PFSK-1 (cell line): ENCODE measurements around the gene ARSI.

Source experiments
- FOXP2 ChIP-seq: optimal IDR thresholded peaks from 2 replicates; pipeline ENCODE3; 2011; ENCODE audit warnings: borderline replicate concordance, control low read depth, inconsistent platforms; ENCODE audit not compliant: insufficient read depth; ENCODE audit errors: extremely low read length, extremely low read depth
- POLR2AphosphoS5 ChIP-seq: IDR thresholded peaks from 2 replicates; pipeline ENCODE4 v1.6.1; 2012; ENCODE audit warnings: low read depth, mild to moderate bottlenecking, control low read depth, low read length, moderate library complexity
- SIN3A ChIP-seq: IDR thresholded peaks from 2 replicates; pipeline ENCODE4 v1.6.1; 2012; ENCODE audit warnings: mild to moderate bottlenecking, low read length, moderate library complexity, borderline replicate concordance; ENCODE audit not compliant: insufficient read depth
- TAF1 ChIP-seq: IDR thresholded peaks from 2 replicates; pipeline ENCODE4 v1.6.1; 2012; ENCODE audit warnings: low read length, control low read depth, borderline replicate concordance; ENCODE audit not compliant: insufficient read depth
- TF ChIP-seq, protein P1 (sequence below), 2 experiments: IDR thresholded peaks; 2 replicates each; pipeline versions ENCODE4 v1.6.1 to v1.8.0; 2011 to 2012; ENCODE audit warnings: low read depth in 2 of 2, low read length in 2 of 2, control low read depth in 1 of 2, inconsistent platforms in 1 of 2, mild to moderate bottlenecking in 1 of 2, moderate library complexity in 1 of 2; ENCODE audit not compliant: insufficient read depth in 1 of 2

The ARSI gene

DNA sequence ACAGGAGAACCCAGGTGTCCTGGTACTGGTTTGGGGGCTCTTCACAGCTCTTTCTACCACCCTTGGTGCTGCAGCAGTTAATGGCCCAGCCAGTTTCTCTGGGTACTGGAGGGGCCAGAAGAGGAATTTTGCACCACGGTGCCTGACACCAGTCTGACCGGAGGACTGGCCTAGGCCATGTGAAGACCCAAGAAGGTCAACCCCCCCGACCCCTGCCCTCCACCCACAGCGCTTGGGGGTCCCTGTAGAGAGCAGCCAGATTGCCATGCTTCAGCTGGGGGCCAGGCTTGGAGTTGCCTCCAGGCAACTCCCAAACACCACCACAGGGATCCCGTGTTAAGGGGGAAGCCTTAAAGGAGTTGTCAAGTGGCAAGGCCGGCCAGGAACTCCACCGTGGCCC lies 6.2 kb downstream of the ARSI start:
- TF ChIP-seq FOXP2, result no peak
- TF ChIP-seq, protein P1, sequence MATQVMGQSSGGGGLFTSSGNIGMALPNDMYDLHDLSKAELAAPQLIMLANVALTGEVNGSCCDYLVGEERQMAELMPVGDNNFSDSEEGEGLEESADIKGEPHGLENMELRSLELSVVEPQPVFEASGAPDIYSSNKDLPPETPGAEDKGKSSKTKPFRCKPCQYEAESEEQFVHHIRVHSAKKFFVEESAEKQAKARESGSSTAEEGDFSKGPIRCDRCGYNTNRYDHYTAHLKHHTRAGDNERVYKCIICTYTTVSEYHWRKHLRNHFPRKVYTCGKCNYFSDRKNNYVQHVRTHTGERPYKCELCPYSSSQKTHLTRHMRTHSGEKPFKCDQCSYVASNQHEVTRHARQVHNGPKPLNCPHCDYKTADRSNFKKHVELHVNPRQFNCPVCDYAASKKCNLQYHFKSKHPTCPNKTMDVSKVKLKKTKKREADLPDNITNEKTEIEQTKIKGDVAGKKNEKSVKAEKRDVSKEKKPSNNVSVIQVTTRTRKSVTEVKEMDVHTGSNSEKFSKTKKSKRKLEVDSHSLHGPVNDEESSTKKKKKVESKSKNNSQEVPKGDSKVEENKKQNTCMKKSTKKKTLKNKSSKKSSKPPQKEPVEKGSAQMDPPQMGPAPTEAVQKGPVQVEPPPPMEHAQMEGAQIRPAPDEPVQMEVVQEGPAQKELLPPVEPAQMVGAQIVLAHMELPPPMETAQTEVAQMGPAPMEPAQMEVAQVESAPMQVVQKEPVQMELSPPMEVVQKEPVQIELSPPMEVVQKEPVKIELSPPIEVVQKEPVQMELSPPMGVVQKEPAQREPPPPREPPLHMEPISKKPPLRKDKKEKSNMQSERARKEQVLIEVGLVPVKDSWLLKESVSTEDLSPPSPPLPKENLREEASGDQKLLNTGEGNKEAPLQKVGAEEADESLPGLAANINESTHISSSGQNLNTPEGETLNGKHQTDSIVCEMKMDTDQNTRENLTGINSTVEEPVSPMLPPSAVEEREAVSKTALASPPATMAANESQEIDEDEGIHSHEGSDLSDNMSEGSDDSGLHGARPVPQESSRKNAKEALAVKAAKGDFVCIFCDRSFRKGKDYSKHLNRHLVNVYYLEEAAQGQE (IDR thresholded peaks at IDR 0.05; ENCODE audit: insufficient read depth in 1 of 2, low read depth in 2 of 2, low read length in 2 of 2), result no peak
- no peak for TF ChIP-seq POLR2AphosphoS5
- no peak for TF ChIP-seq SIN3A
- TF ChIP-seq TAF1, result no peak

DNA sequence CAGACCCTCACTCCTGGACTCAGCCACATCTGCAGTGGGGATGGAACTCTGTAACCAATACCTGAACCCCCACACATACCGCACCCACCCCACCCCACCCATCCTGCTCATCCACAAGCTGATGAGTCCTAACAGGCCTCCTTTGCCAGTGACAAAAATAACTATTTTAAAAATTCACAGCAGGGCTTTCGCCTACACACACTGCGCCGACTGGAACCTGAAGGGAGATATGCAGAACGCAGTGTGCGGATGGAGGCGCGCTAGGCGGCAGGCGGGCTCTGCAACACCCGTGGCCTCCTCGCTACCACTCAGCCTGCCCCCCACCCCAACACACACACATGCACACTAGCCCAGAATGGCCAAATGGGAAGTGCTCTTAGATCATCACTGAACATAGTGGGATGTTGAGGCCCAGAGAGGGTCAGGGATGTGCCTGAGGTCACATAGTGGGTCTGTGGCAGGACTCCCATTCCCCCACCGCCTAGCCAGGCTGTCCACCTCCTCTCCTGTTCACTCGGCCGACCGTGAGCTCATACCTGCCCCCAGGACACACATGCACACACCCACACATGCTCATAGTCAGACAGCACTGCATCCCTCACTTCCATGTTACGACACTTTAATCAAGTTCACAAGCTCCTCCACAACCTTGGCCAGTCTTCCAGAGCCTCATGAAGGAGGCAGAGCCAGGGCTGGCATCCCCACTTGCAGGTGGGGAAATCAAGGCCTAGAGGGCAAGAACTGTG lies 6.8 kb downstream of the ARSI start:
- TF ChIP-seq, protein P1 (IDR thresholded peaks at IDR 0.05; ENCODE audit: insufficient read depth in 1 of 2, low read depth in 2 of 2, low read length in 2 of 2), result no peak
- TF ChIP-seq POLR2AphosphoS5 (no peak), TAF1 (no peak), SIN3A (no peak), FOXP2 (no peak)

DNA sequence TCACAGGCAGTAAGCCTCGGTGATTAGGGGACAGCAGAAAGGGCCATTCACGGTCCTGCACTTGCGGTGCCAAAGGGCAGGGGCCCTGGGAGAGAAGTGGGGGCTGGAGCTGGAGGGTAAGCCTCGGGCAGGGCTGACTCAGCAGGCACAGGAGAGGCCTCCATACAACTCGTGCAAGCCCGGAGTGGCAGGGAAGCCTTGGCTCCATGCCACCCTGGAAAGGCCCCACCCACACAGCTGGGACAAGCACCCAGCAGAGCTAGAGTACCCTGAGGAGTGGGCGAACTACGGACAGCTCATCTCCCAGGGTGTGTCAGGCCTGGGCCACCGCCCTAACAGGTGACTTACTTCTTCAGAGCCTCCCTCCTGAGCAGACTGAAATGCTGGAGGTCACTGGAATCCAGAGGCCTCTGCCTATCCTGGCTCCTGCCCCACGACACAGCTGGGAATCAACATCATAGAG lies 7.5 kb downstream of the ARSI start:
- no peak for TF ChIP-seq TAF1
- no peak for TF ChIP-seq SIN3A
- no peak for TF ChIP-seq POLR2AphosphoS5
- TF ChIP-seq FOXP2, result no peak
- TF ChIP-seq, protein P1 (IDR thresholded peaks at IDR 0.05; ENCODE audit: insufficient read depth in 1 of 2, low read depth in 2 of 2, low read length in 2 of 2), result no peak

DNA sequence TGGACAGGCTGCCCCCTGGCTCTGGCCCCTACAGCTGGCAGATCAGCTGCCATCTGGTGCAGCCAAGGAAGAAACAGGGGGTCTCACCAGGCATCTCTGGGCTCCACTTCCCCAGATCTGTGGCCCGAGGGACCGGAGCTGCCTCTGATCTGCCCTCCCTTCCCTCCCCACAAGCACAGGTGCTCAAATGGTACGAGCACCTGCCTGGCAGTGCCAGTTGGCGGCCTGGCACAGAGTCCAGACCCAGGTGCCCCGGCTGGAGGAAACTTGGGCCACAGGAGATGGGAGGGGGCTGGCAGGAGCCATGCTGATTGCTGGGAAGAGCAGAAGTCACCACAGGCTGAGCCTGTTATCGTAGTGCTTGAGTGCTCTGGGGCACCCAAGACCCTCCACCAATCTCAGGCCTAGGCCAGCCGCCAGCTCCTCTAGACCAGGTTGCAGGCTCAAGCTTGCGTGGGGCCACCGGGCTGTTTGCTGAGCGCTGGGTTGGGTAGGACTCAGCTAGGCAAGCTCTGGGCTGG lies 8.1 kb downstream of the ARSI start:
- TF ChIP-seq, protein P1 (IDR thresholded peaks at IDR 0.05; ENCODE audit: insufficient read depth in 1 of 2, low read depth in 2 of 2, low read length in 2 of 2), result no peak
- no peak for TF ChIP-seq TAF1
- no peak for TF ChIP-seq POLR2AphosphoS5
- no peak for TF ChIP-seq SIN3A
- no peak for TF ChIP-seq FOXP2
